Endothelial cell of umbilical vein (primary cell): ENCODE results near the gene UBE2G1. TPM values are rescaled to one million over a fixed set of nuclear protein-coding genes. Genes with fewer than 3 reads are reported as not detected.

Experiments used
- BruUV-seq: library from RNA; stranded (reverse); fragments of 400-500 nt; replicated peaks from 2 replicates; lab custom pipeline; 2021; lab: Mats Ljungman, UMichigan
- CTCF ChIA-PET: fragments of 300-600, 350-600 bp; sonication (Branson Sonifier 250); formaldehyde crosslinking; loops from one replicate; lab custom pipeline; 2021; ENCODE audit warnings: antibody characterized with exemption, inconsistent platforms; lab: Charles Lee
- POLR2A ChIA-PET: fragments of 300-600, 350-600 bp; sonication (Branson Sonifier 250); formaldehyde crosslinking; loops from one replicate; lab custom pipeline; 2021; ENCODE audit warnings: antibody characterized with exemption, inconsistent platforms; lab: Charles Lee
- DNase-seq: peaks from one replicate; pipeline ENCODE4 v3.0.0-alpha.2; 2011; ENCODE audit warnings: low read depth, low spot score
- FAIRE-seq: peaks from 2 replicates; lab custom pipeline; 2011; peaks lifted over from hg19 to GRCh38; lab: Jason Lieb, UNC
- H2AFZ ChIP-seq: 2 replicates; pipeline ENCODE4 v1.6.0; 2012; ENCODE audit warnings: low read depth, low read length, control low read depth, inconsistent platforms
- H3K27ac ChIP-seq: 2 replicates; pipeline ENCODE4 v1.5.1; 2011; ENCODE audit warnings: low read depth, mild to moderate bottlenecking, control low read depth, low read length, moderate library complexity; ENCODE audit not compliant: insufficient read depth
- H3K27me3 ChIP-seq, 2 experiments: 2 replicates each; pipeline versions ENCODE4 v1.6.0 to v1.6.1; 2011; ENCODE audit warnings: low read length in 2 of 2, mixed read lengths in 1 of 2; ENCODE audit not compliant: control insufficient read depth in 2 of 2, insufficient read depth in 2 of 2
- H3K36me3 ChIP-seq, 2 experiments: 2 replicates in 1 of 2; 3 replicates in 1 of 2; pipeline ENCODE4 v1.5.1; 2011; ENCODE audit warnings: low read length in 2 of 2, mild to moderate bottlenecking in 1 of 2, moderate library complexity in 1 of 2; ENCODE audit not compliant: control insufficient read depth in 2 of 2, insufficient read depth in 2 of 2; ENCODE audit errors: extremely low read depth in 1 of 2
- H3K4me1 ChIP-seq: 3 replicates; pipeline ENCODE4 v1.5.1; 2011; ENCODE audit warnings: mild to moderate bottlenecking, low read length; ENCODE audit not compliant: control insufficient read depth, insufficient read depth; ENCODE audit errors: extremely low read depth
- H3K4me2 ChIP-seq: 2 replicates; pipeline ENCODE4 v1.6.1; 2011; ENCODE audit warnings: low read length, control low read depth, mixed read lengths; ENCODE audit not compliant: insufficient read depth
- H3K4me3 ChIP-seq, 3 experiments: fragments of 200-600 bp in 1 of 3; sonication (generic), shearing (Covaris generic) in 1 of 3; replicated peaks in 1 of 3; 2 replicates each; pipeline ENCODE4 v1.5.1; 2011 to 2016; ENCODE audit warnings: control low read depth in 3 of 3, low read length in 3 of 3, mild to moderate bottlenecking in 2 of 3, inconsistent platforms in 1 of 3, low read depth in 1 of 3, moderate library complexity in 1 of 3; ENCODE audit not compliant: insufficient read depth in 1 of 3
- H3K79me2 ChIP-seq: 2 replicates; pipeline ENCODE4 v1.6.0; 2012; ENCODE audit warnings: low read length, inconsistent platforms; ENCODE audit not compliant: control insufficient read depth, insufficient read depth
- H3K9ac ChIP-seq: replicated peaks from 2 replicates; pipeline ENCODE3; 2011; ENCODE audit warnings: low read length, control low read depth; ENCODE audit not compliant: insufficient read depth; ENCODE audit errors: extremely low read depth
- H3K9me1 ChIP-seq: replicated peaks from 3 replicates; pipeline ENCODE4 v1.6.0; 2011; ENCODE audit warnings: mild to moderate bottlenecking, low read length; ENCODE audit not compliant: control insufficient read depth, insufficient read depth; ENCODE audit errors: extremely low read depth
- H3K9me3 ChIP-seq: replicated peaks from 2 replicates; pipeline ENCODE4 v1.5.1; 2012; ENCODE audit warnings: low read length, inconsistent platforms; ENCODE audit not compliant: control insufficient read depth, insufficient read depth
- H4K20me1 ChIP-seq: replicated peaks from 2 replicates; pipeline ENCODE3; 2011; ENCODE audit warnings: mild to moderate bottlenecking, low read length; ENCODE audit not compliant: control insufficient read depth, insufficient read depth; ENCODE audit errors: extremely low read depth
- EZH2 ChIP-seq: IDR thresholded peaks from 2 replicates; pipeline ENCODE4 v1.6.1; 2012; ENCODE audit warnings: borderline replicate concordance, low read depth, mild to moderate bottlenecking, moderate library complexity, low read length, inconsistent platforms; ENCODE audit not compliant: severe bottlenecking
- FOS ChIP-seq: IDR thresholded peaks from 2 replicates; pipeline ENCODE4 v1.6.1; 2011; ENCODE audit warnings: mild to moderate bottlenecking, low read length, moderate library complexity, borderline replicate concordance; ENCODE audit not compliant: insufficient read depth
- GATA2 ChIP-seq: IDR thresholded peaks from 2 replicates; pipeline ENCODE4 v1.7.0; 2011; ENCODE audit warnings: low read depth, mild to moderate bottlenecking, moderate library complexity, mixed read lengths, low read length; ENCODE audit not compliant: insufficient read length, insufficient read depth
- JUN ChIP-seq: IDR thresholded peaks from 2 replicates; pipeline ENCODE4 v1.6.1; 2011; ENCODE audit warnings: borderline replicate concordance, low read depth; ENCODE audit not compliant: insufficient read length, insufficient read depth
- MYC ChIP-seq: IDR thresholded peaks from one replicate; pipeline ENCODE4 v1.6.1; 2011; ENCODE audit warnings: mild to moderate bottlenecking, low read depth, low read length
- POLR2A ChIP-seq: IDR thresholded peaks from 2 replicates; pipeline ENCODE4 v1.6.1; 2012; ENCODE audit warnings: low read depth, mild to moderate bottlenecking, control low read depth, low read length
- dilution Hi-C: fragments of 300-500 bp; cut with MboI; formaldehyde crosslinking; loops from one replicate; pipeline ENCODE4 v1.15.0; 2019; ENCODE audit warnings: low sequenced_read_pairs; ENCODE audit not compliant: extremely low pct_ligation_motif_present
- intact Hi-C: fragments of 100-400 bp; cut with micrococcal nuclease; formaldehyde crosslinking; loops from one replicate; pipeline ENCODE4 v1.10.0; 2022
- polyA plus RNA-seq, 4 experiments: library from polyadenylated mRNA; depleted of rRNA in 3 of 4; stranded (reverse) in 3 of 4; unstranded in 1 of 4; fragments of >200 nt; gene quantifications; 2 replicates each; pipeline versions ENCODE4 v1.2.1 to v1.2.3, GENCODE V29; 2011 to 2012; ENCODE audit warnings: missing spikeins in 1 of 4
- total RNA-seq: library from RNA; stranded (reverse); gene quantifications from 2 replicates; pipeline ENCODE4 v1.2.3, GENCODE V29; 2021
- TF ChIP-seq, protein P1 (sequence below): IDR thresholded peaks from 2 replicates; pipeline ENCODE4 v1.6.1; 2011; ENCODE audit not compliant: insufficient read depth, insufficient read length

UBE2G1 gene
- total and polyA plus RNA-seq, 2 donors (not counting 3 experiments of a cell fraction or from before 2014, with no cell fraction given): 29.2 to 79.6 TPM

DNA sequence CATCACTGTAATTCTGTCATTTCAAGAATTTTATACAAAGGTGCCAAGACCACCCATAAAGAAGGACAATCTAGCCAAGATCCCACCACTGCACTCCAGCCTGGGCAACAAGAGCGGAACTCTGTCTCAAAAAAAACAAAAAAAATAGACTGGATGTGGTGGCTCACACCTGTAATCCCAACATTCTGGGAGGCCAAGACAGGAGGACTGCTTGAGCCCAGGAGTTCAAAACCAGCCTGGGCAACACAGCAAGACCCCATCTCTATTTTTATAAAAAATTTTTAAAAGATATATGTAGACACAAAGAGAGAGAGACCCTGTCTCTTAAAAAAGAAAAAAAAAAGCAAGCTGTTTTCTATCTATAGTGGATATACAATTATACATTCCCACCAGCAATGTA, 8.8 kb downstream of the UBE2G1 start:
- Histone ChIP-seq H2AFZ (no peak overlapping the region), H4K20me1 (peaks cover 21% of the 10 kb centered on the region), H3K79me2 (peaks cover 98% of the 10 kb centered on the region), H3K4me3 (no peak overlapping the region), H3K4me2 (no peak overlapping the region), H3K4me1 (no peaks in the 10 kb centered on the region), H3K9me1 (no peaks in the 10 kb centered on the region), H3K27me3 (no peaks in the 10 kb centered on the region), H3K36me3 (no peaks in the 10 kb centered on the region), H3K9ac (no peak overlapping the region), H3K27ac (no peak overlapping the region), H3K9me3 (no peaks in the 10 kb centered on the region)
- intact Hi-C loops (no loop called here), dilution Hi-C loops (no loop called here)
- TF ChIP-seq EZH2: no peak
- no TSS peak for BruUV-seq
- no peak for DNase-seq
- FAIRE-seq: no peak
- ChIA-PET CTCF (interaction anchor here (0.7 kb wide), 1 partner anchor 11 kb away, joined by 3 read pairs; no protein-coding TSS in a partner anchor), POLR2A (no interaction called here)

DNA sequence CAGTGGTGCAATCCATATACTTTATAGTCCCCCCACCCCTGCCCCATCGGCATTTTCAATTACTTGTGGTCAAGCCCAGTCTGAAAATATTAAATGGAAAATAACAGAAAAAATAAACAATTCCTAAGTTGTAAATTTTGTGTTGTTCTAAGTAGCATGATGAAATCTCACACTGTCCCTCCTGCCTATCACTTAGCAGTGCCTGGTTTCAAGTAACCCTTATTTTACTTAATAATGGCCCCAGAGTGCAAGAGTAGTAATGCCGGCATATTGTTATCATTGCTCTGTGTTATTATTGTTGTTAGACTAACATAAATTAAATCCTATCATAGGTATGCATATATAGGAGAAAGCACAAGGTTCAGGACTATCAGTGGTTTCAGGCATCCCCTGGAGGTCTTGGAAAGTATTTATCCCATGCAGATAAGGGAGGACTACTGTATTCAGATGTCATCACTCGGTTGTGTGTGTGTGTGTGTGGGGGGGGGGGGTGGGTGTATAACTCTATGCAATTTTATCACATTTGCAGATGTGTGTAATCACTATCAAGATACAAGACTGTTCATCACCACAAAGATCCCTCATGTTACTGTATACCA, 9.3 kb downstream of the UBE2G1 start:
- Histone ChIP-seq H3K36me3 (no peaks in the 10 kb centered on the region), H3K4me1 (no peaks in the 10 kb centered on the region), H3K9me3 (no peaks in the 10 kb centered on the region), H4K20me1 (peaks cover 22% of the 10 kb centered on the region), H3K27me3 (no peaks in the 10 kb centered on the region), H2AFZ (no peak overlapping the region), H3K27ac (no peak overlapping the region), H3K4me3 (no peak overlapping the region), H3K4me2 (no peak overlapping the region), H3K9ac (no peak overlapping the region), H3K79me2 (peaks cover 98% of the 10 kb centered on the region), H3K9me1 (no peaks in the 10 kb centered on the region)
- TF ChIP-seq POLR2A (no peak), MYC (no peak), JUN (no peak), FOS (no peak), GATA2 (no peak)
- TF ChIP-seq, protein P1, sequence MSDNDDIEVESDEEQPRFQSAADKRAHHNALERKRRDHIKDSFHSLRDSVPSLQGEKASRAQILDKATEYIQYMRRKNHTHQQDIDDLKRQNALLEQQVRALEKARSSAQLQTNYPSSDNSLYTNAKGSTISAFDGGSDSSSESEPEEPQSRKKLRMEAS: no peak
- FAIRE-seq: no peak
- dilution Hi-C loops: no loop called here
- ChIA-PET CTCF (no interaction called here), POLR2A (no interaction called here)
- no TSS peak for BruUV-seq
- intact Hi-C loops: no loop called here
- DNase-seq: no peak
